Nephron (organoid): ENCODE data around the gene PTDSS2.

Source experiments
- H3K27ac Mint-ChIP-seq, 3 experiments: 2 replicates each; pipeline ENCODE4 v1.8.0; 2020; ENCODE audit warnings: mixed read lengths in 3 of 3, mild to moderate bottlenecking in 2 of 3, moderate library complexity in 1 of 3
- H3K27me3 Mint-ChIP-seq: 2 replicates; pipeline ENCODE4 v1.8.0; 2021; ENCODE audit warnings: low read depth, mild to moderate bottlenecking, moderate library complexity, mixed read lengths
- H3K36me3 Mint-ChIP-seq: 2 replicates; pipeline ENCODE4 v1.8.0; 2020; ENCODE audit warnings: low read depth, mixed read lengths
- H3K4me1 Mint-ChIP-seq: 2 replicates; pipeline ENCODE4 v1.8.0; 2020; ENCODE audit warnings: mixed read lengths
- H3K4me3 Mint-ChIP-seq, 3 experiments: 2 replicates each; pipeline ENCODE4 v1.8.0; 2020; ENCODE audit warnings: mild to moderate bottlenecking in 3 of 3, mixed read lengths in 3 of 3, moderate library complexity in 2 of 3
- H3K9me3 Mint-ChIP-seq: 2 replicates; pipeline ENCODE4 v1.8.0; 2020; ENCODE audit warnings: mixed read lengths
- TF ChIP-seq, protein P1 (sequence below), 3 experiments: fragments of 200-600 bp; sonication (generic); IDR thresholded peaks; one replicate each; pipeline ENCODE4 v1.5.0; 2021; ENCODE audit warnings: antibody characterized with exemption in 3 of 3; ENCODE audit not compliant: unreplicated experiment in 3 of 3

Gene PTDSS2

DNA sequence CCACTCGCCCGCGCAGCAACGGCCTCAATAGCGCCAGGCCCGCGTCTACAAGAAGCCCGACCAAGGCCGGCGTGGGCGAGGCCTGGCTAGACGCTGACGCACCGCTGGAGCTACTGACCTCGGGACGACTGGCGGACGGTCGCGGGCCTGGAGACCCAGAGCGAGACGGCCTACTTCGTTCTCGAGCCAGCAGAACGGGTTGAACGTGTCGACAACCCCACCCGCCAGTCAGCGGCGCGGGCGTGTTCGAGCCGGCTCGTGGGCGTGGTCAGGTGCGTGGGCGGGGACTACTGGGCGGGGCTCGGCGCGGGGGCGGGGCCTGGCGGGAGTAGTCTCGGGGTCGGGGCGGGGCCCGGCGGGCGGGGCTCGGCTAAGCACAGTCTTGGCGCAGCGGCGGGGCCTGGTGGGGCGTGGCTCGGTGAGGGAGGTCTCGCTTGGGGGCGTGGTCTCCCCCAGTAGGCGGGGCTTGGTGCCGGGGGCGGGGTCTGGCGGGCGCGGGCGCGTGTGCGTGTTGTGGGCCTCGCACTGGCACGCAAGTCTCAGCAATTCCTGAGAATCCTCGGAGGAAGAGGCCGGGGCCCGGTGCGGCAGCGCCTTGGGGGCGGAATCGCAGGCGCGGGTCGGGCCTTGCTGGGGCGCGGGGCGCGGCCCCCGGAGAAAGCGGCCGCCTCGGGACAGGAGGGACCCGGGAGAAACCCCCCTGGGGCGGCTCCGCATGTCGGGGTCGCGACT, 57.1 kb downstream of the PTDSS2 start, which contains the start of gene RNH1:
Gene RNH1, minus strand, starts transcription at position 248 of the 732 bp plus-strand sequence. CDS start 5,080 bp downstream, outside the sequence.
- Mint-ChIP-seq H3K27me3 (peaks cover 5% of the 10 kb centered on the region), H3K9me3 (no peaks in the 10 kb centered on the region), H3K27ac (peak within 1 kb of the TSS; percentile 98 to 100 (median 99)), H3K36me3 (peaks cover 14% of the 10 kb centered on the region), H3K4me3 (peak within 1 kb of the TSS; percentile 96 to 100 (median 98)), H3K4me1 (peaks cover 16% of the 10 kb centered on the region)
- TF ChIP-seq, protein P1, sequence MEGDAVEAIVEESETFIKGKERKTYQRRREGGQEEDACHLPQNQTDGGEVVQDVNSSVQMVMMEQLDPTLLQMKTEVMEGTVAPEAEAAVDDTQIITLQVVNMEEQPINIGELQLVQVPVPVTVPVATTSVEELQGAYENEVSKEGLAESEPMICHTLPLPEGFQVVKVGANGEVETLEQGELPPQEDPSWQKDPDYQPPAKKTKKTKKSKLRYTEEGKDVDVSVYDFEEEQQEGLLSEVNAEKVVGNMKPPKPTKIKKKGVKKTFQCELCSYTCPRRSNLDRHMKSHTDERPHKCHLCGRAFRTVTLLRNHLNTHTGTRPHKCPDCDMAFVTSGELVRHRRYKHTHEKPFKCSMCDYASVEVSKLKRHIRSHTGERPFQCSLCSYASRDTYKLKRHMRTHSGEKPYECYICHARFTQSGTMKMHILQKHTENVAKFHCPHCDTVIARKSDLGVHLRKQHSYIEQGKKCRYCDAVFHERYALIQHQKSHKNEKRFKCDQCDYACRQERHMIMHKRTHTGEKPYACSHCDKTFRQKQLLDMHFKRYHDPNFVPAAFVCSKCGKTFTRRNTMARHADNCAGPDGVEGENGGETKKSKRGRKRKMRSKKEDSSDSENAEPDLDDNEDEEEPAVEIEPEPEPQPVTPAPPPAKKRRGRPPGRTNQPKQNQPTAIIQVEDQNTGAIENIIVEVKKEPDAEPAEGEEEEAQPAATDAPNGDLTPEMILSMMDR (IDR thresholded peaks at IDR 0.05; ENCODE audit: unreplicated experiment in 3 of 3), result no peak

DNA sequence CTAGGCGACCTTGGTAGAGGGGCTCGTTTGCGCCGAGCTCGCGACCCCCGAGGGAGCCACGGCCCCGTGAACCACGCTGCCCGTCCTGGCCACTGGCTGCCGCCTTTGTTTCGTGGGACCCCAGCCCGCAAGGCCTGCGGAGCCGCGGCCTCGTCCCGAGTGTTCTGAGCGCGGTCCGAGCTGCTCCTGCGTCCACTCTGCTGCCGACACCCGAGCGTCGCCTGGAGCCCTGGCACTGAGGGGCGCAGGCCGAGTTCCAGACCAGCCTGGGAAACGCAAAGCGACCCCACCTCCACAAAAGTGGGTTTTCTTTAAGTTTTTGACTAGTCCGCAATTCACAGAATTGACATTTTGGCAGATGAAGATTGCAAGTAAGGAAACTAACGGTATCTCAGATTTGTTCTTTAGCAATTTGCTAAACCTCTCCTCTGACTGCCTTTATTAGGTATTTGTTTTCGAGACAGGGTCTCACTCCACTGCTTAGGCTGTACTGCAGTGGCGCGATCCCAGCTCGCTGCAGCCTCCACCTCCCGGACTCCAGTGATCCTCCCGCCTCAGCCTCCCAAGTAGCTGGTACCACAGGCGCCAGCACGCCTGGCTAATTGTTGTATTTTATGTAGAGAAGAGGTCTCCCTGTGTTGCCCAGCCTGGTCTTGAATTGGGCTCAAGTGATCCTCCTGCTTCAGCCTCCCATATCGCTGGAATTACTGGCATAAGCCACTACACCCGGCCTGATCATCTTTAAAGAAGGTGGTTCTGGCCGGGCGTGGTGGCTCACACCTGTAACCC, 57.8 kb downstream of the PTDSS2 start:
- H3K4me1 Mint-ChIP-seq, result peaks cover 16% of the 10 kb centered on the region
- TF ChIP-seq, protein P1 (IDR thresholded peaks at IDR 0.05; ENCODE audit: unreplicated experiment in 3 of 3), result no peak
- peaks cover 20% of the 10 kb centered on the region for H3K36me3 Mint-ChIP-seq
- peak overlapping the region; percentile 88 to 98 (median 96) for H3K4me3 Mint-ChIP-seq
- H3K27me3 Mint-ChIP-seq, result peaks cover 5% of the 10 kb centered on the region
- H3K27ac Mint-ChIP-seq, result peak overlapping the region in 2 of 3 experiments; percentile 72 to 91
- no peaks in the 10 kb centered on the region for H3K9me3 Mint-ChIP-seq

DNA sequence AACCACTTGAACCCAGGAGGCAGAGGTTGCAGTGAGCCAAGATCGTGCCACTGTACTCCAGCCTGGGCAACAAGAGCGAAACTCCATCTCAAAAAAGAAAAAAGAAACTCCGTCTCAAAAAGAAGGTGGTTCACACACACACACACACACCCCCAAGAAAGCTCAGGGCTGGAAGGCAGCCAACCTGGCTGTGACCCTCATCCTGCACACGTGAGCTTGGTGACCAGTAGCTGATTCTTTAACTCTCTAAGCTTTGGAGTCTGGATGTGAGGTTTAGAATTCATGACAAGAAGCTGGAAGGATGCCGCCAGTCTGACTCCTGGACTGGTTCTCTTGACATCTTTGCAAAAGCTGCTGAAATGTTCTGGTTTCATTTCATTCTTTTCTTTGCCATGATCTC, 58.9 kb downstream of the PTDSS2 start:
- Mint-ChIP-seq H3K36me3 (peaks cover 29% of the 10 kb centered on the region), H3K4me3 (peak overlapping the region; percentile 65 to 73 (median 70)), H3K27ac (peak overlapping the region in 2 of 3 experiments; percentile 52 to 62), H3K4me1 (peaks cover 16% of the 10 kb centered on the region), H3K9me3 (no peaks in the 10 kb centered on the region), H3K27me3 (peaks cover 5% of the 10 kb centered on the region)
- TF ChIP-seq, protein P1 (IDR thresholded peaks at IDR 0.05; ENCODE audit: unreplicated experiment in 3 of 3), result no peak

DNA sequence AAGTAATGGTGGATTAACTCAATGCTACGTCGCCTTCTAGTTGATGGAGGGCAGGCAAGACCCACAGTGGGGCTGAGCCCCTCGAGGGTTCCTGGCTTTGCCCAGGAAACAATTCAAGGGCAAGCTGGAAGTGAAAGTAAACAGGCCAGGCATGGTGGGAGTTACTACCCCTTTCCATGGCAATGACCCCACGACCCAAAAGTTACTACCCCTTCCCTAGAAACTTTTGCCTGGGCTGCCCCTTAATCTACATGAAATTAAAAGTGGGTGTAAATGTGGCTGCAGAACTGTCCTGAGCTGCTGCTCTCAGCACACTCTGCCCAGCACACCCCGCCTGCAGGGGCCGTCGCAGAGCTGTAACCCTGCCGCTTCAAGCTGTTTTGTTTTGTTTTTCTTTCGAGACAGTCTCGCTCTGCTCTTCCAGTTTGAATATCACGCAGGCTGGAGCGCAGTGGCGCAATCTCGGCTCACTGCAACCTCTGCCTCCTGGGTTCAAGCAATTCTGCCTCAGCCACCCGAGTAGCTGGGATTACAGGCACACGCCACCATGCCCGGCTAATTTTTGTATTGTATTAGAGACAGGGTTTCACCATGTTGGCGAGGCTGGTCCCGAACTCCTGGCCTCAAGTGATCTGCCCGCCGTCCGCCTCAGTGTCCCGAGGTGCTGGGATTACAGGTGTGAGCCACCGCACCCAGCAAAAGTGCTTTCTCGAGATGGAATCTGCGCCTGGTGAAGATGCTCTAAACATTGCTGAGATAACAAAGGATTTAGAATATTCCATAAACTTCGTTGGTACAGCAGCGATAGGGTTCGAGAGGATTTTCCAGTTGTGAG, 62.9 kb downstream of the PTDSS2 start:
- no peak overlapping the region for H3K4me3 Mint-ChIP-seq
- no peak overlapping the region for H3K27ac Mint-ChIP-seq
- peaks cover 5% of the 10 kb centered on the region for H3K27me3 Mint-ChIP-seq
- TF ChIP-seq, protein P1 (IDR thresholded peaks at IDR 0.05; ENCODE audit: unreplicated experiment in 3 of 3), result no peak
- H3K36me3 Mint-ChIP-seq, result peaks cover 59% of the 10 kb centered on the region
- H3K4me1 Mint-ChIP-seq, result no peaks in the 10 kb centered on the region
- H3K9me3 Mint-ChIP-seq, result peaks cover 18% of the 10 kb centered on the region

DNA sequence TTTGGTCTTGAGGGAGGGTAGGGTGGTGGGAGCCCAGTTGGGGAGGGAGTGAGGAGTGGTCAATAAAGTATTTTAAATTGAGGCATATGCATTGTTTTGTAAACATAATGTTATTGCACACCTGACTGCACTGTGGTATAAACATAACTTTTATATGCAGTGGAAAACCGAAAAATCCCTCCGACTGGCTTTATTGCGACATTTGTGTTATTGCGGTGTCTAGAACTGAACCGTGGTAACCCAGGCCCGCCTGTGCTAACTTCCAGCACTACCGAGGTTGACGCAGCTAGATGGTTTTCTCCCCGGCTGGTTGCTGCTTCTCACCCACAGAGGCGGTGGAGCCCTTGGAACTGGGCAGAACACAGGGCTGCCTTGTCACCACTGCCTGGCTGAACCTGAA, 64.5 kb downstream of the PTDSS2 start:
- Mint-ChIP-seq H3K36me3 (peaks cover 59% of the 10 kb centered on the region), H3K27ac (no peak overlapping the region), H3K4me3 (no peak overlapping the region), H3K27me3 (peaks cover 5% of the 10 kb centered on the region), H3K4me1 (no peaks in the 10 kb centered on the region), H3K9me3 (peaks cover 18% of the 10 kb centered on the region)
- TF ChIP-seq, protein P1 (IDR thresholded peaks at IDR 0.05; ENCODE audit: unreplicated experiment in 3 of 3), result no peak
